Mammary epithelial cell (primary cell): ENCODE measurements around the gene PAF1.

Experiments used
- CTCF ChIP-seq, 2 donors: IDR thresholded peaks in 1 of 2; conservative IDR thresholded peaks in 1 of 2; 2 replicates each; pipeline ENCODE4 v1.5.1; 2011 to 2012; ENCODE audit warnings: inconsistent platforms in 2 of 2, low read length in 2 of 2, mild to moderate bottlenecking in 2 of 2, control low read depth in 1 of 2, low read depth in 1 of 2; ENCODE audit not compliant: insufficient read depth in 1 of 2; ENCODE audit errors: extremely low read depth in 1 of 2
- EZH2 ChIP-seq: IDR thresholded peaks from 2 replicates; pipeline ENCODE4 v1.6.1; 2012; ENCODE audit warnings: low read length, inconsistent platforms, borderline replicate concordance

DNA sequence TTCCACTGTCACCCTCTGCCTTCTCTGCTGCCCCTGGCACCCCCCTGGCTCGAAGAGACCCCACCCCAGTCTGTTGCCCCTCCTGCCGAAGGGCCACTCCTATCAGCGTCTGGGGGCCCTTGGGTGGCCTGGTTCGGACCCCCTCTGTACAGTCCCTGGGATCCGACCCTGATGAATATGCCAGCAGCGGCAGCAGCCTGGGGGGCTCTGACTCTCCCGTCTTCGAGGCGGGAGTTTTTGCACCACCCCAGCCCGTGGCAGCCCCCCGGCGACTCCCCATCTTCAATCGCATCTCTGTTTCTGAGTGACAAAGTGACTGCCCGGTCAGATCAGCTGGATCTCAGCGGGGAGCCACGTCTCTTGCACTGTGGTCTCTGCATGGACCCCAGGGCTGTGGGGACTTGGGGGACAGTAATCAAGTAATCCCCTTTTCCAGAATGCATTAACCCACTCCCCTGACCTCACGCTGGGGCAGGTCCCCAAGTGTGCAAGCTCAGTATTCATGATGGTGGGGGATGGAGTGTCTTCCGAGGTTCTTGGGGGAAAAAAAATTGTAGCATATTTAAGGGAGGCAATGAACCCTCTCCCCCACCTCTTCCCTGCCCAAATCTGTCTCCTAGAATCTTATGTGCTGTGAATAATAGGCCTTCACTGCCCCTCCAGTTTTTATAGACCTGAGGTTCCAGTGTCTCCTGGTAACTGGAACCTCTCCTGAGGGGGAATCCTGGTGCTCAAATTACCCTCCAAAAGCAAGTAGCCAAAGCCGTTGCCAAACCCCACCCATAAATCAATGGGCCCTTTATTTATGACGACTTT is 17.7 kb upstream of the PAF1 start:
- TF ChIP-seq CTCF (conservative IDR thresholded peaks at IDR 0.05 in 1 of 2, IDR thresholded peaks at IDR 0.05 in 1 of 2; ENCODE audit: extremely low read depth in 1 of 2, insufficient read depth in 1 of 2, low read depth in 1 of 2, low read length in 2 of 2) (no peak), EZH2 (no peak)
